Upper lobe of left lung (tissue), 6 donors: ENCODE measurements around the gene MAGI2. TPM values are rescaled to one million over a fixed set of nuclear protein-coding genes. Genes with fewer than 3 reads are reported as not detected.

ENCODE experiments used
- ATAC-seq, 2 donors: fragments of 200-7000 bp; cut with Tn5 transposase; one replicate each; pipeline ENCODE4 v1.9.1; 2022; ENCODE audit warnings: mild to moderate bottlenecking in 2 of 2, moderate library complexity in 2 of 2; ENCODE audit not compliant: low FRiP score in 2 of 2
- DNase-seq, 2 donors: peaks; one replicate each; pipeline ENCODE4 v3.0.0-alpha.2; 2019 to 2020
- H3K27ac ChIP-seq, 4 donors: fragments of 200-600 bp; sonication (generic); one replicate each; pipeline ENCODE4 v1.5.1; 2016 to 2019
- H3K27me3 ChIP-seq, 4 donors: fragments of 200-600 bp; sonication (generic); one replicate each; pipeline ENCODE4 v1.5.1; 2017 to 2019
- H3K36me3 ChIP-seq, 4 donors: fragments of 200-600 bp; sonication (generic); one replicate each; pipeline ENCODE4 v1.5.1; 2016 to 2019
- H3K4me1 ChIP-seq, 4 donors: fragments of 200-600 bp; sonication (generic); one replicate each; pipeline ENCODE4 v1.5.1; 2018 to 2019
- H3K4me3 ChIP-seq, 4 donors: fragments of 200-600 bp; sonication (generic); one replicate each; pipeline ENCODE4 v1.5.1; 2017 to 2019; ENCODE audit warnings: mild to moderate bottlenecking in 2 of 4, moderate library complexity in 1 of 4
- H3K9me3 ChIP-seq, 4 donors: fragments of 200-600 bp; sonication (generic); one replicate each; pipeline ENCODE4 v1.5.1; 2018 to 2019
- EP300 ChIP-seq, 4 donors: sonication (generic); formaldehyde crosslinking; IDR thresholded peaks; one replicate each; pipeline ENCODE4 v1.5.1; 2017; ENCODE audit warnings: antibody characterized with exemption in 4 of 4, control low read depth in 2 of 4
- POLR2A ChIP-seq, 4 donors: fragments of 450-650 bp; IDR thresholded peaks; one replicate each; pipeline ENCODE4 v1.5.1; 2016 to 2017; ENCODE audit warnings: antibody characterized with exemption in 4 of 4, mild to moderate bottlenecking in 2 of 4
- POLR2AphosphoS5 ChIP-seq, 2 donors: sonication (generic); formaldehyde crosslinking; IDR thresholded peaks; one replicate each; pipeline ENCODE4 v1.5.1; 2017; ENCODE audit warnings: antibody characterized with exemption in 2 of 2
- WGBS, 2 donors: methylation state at CpG; one replicate each; pipeline ENCODE4 v1.1.5; 2017 to 2018; 5-methylcytosine and 5-hydroxymethylcytosine counted together
- total RNA-seq, 6 donors: library from RNA; depleted of rRNA in 4 of 6; stranded (reverse); fragments of >200 nt in 4 of 6; gene quantifications; one replicate each; pipeline versions ENCODE4 v1.1.0 to v1.2.1, GENCODE V29; 2016 to 2021
- TF ChIP-seq, protein P1 (sequence below), 6 experiments: fragments of 450-650 bp in 4 of 6; fragments of 200-600 bp in 2 of 6; sonication (generic) in 2 of 6; IDR thresholded peaks; one replicate each; pipeline ENCODE4 v1.5.1; 2016 to 2019; ENCODE audit warnings: antibody characterized with exemption in 6 of 6
- donor health status: DM: no; HTN: no; CAD: no; lungs with moderate emphysema.
- donor health status: DM: no; HTN: yes; CAD: no; lungs with severe emphysema.

Gene MAGI2
- total RNA-seq, 6 donors from 2014 or later, result 7.9 to 84.9 (median 11.8) TPM

DNA sequence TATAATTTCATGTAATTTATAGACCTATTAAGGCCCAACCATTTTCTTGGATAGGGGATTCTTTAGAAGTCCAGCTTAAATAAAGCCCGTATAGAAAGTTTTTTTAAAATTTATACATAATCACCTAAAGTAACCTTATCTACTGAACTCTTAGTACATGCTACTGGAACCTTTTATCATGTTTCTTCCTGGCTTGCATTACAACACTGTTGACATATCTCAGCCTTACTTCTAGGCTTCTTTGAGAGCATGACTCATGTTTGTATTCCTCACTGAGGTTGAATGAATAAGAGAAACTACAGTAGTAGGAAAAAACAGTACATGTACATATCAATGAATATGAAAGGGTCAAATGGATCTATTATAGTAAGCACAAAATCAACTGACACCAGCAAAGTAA, 8.2 kb upstream of the MAGI2 start:
- no peak overlapping the region for H3K27ac ChIP-seq
- no peak for DNase-seq

DNA sequence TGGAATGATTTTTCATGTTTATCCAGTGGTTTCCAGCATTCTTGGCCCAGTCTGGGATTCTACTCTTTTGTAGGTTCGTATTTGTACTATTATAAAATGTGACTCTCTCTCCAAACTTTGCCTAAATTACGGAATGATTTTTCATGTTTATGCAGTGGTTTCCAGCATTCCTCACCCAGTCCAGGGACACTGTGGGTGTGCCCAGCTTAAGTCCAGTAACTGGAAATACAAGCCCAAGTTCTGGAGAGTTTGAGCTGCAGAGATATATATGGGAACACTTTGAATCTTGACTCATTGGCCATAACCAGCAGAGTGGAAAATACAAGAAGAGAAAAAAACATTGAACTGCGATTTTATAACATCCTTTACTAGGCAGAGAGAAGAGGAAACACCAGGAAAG, 5.9 kb upstream of the MAGI2 start:
- 64 to 80% methylated on average over 3 of the region's 3 CpGs for WGBS, 2 donors
- Histone ChIP-seq H3K4me3 (no peak overlapping the region), H3K27ac (no peak overlapping the region), H3K36me3 (no peaks in the 10 kb centered on the region), H3K9me3 (no peaks in the 10 kb centered on the region), H3K4me1 (peaks cover 2 to 13% (median 11%) of the 10 kb centered on the region in 4 donors), H3K27me3 (no peaks in the 10 kb centered on the region)
- ATAC-seq (peak in 1 of 2 donors; percentile 68), DNase-seq (no peak)
- TF ChIP-seq EP300 (IDR thresholded peaks at IDR 0.05) (no peak), POLR2A (IDR thresholded peaks at IDR 0.05) (no peak), POLR2AphosphoS5 (IDR thresholded peaks at IDR 0.05) (no peak)
- TF ChIP-seq, protein P1, sequence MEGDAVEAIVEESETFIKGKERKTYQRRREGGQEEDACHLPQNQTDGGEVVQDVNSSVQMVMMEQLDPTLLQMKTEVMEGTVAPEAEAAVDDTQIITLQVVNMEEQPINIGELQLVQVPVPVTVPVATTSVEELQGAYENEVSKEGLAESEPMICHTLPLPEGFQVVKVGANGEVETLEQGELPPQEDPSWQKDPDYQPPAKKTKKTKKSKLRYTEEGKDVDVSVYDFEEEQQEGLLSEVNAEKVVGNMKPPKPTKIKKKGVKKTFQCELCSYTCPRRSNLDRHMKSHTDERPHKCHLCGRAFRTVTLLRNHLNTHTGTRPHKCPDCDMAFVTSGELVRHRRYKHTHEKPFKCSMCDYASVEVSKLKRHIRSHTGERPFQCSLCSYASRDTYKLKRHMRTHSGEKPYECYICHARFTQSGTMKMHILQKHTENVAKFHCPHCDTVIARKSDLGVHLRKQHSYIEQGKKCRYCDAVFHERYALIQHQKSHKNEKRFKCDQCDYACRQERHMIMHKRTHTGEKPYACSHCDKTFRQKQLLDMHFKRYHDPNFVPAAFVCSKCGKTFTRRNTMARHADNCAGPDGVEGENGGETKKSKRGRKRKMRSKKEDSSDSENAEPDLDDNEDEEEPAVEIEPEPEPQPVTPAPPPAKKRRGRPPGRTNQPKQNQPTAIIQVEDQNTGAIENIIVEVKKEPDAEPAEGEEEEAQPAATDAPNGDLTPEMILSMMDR (IDR thresholded peaks at IDR 0.05), result no peak

More for the DNA sequence above, 8.2 kb upstream of the MAGI2 start:
- Histone ChIP-seq H3K27me3 (no peaks in the 10 kb centered on the region), H3K4me1 (peaks cover 0 to 7% (median 2%) of the 10 kb centered on the region in 4 donors), H3K9me3 (no peaks in the 10 kb centered on the region), H3K36me3 (no peaks in the 10 kb centered on the region), H3K4me3 (no peak overlapping the region)
- peak in 1 of 2 donors; percentile 20 for TF ChIP-seq POLR2AphosphoS5 (IDR thresholded peaks at IDR 0.05)
- TF ChIP-seq, protein P1 (IDR thresholded peaks at IDR 0.05), result no peak
- TF ChIP-seq POLR2A (IDR thresholded peaks at IDR 0.05), result no peak
- peak in 1 of 2 donors; percentile 67 for ATAC-seq
- 57 to 83% methylated on average over 1 of the region's 1 CpG for WGBS, 2 donors

DNA sequence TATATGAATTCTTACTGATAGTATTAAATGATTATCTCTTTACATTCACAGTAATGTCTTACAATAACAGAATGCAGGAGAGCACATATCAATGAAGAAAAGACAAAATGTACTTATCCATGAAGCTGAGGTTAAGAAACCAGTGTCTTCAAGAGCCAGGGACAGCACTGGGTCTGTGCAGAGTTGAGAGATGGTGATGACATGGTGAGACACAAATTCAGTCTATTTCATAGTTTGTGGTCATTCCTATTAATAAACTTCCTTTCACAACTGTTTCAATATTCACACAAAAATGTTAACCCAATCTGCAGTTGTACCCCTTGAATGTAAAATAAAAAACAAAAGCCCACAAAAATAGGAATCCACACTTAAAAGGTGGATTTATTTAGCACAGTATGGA, 5.3 kb upstream of the MAGI2 start:
- TF ChIP-seq POLR2A (IDR thresholded peaks at IDR 0.05), result no peak
- Histone ChIP-seq H3K4me1 (peaks cover 2 to 13% (median 11%) of the 10 kb centered on the region in 4 donors), H3K4me3 (no peak overlapping the region), H3K27me3 (no peaks in the 10 kb centered on the region), H3K36me3 (no peaks in the 10 kb centered on the region), H3K27ac (no peak overlapping the region), H3K9me3 (no peaks in the 10 kb centered on the region)
- no peak for DNase-seq
- no peak for ATAC-seq

DNA sequence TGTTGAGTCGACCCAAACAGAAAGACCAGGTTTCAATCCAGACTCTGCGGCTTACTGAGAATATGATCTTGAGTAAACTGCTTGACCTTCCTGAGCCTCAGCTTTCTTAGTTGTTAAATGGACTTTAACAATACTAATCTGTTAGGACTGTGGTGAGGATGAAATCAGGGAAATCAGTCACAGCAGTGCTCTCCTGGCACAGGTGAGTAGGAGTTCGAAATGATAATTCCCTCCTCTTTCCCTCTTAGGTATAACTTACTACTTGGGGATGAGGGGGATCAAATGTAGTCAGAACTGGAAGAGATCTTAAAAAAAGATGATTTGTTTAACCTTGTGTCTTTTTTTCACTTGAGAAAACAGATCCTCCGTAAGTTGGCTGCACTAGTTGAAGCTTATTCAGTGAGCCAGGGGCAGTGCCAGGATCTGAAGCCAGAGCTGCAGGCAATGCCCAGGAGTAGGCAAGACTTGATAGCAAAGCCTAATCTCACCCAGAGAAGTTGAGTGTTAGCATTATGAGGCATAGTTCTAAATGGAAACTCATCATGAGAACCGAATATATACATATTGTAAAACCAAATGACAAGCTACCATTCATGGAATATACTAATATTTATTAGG, 1.8 kb upstream of the MAGI2 start:
- Histone ChIP-seq H3K27ac (no peak overlapping the region), H3K4me3 (peak overlapping the region in 2 of 4 donors; percentile 65 to 67), H3K36me3 (no peaks in the 10 kb centered on the region), H3K4me1 (peaks cover 5 to 17% (median 9%) of the 10 kb centered on the region in 4 donors), H3K27me3 (no peaks in the 10 kb centered on the region), H3K9me3 (no peaks in the 10 kb centered on the region)
- TF ChIP-seq POLR2A (IDR thresholded peaks at IDR 0.05), result no peak
- TF ChIP-seq, protein P1 (IDR thresholded peaks at IDR 0.05), result no peak
- TF ChIP-seq POLR2AphosphoS5 (IDR thresholded peaks at IDR 0.05), result no peak
- no peak for TF ChIP-seq EP300 (IDR thresholded peaks at IDR 0.05)
- DNase-seq (no peak), ATAC-seq (no peak)
- 86 to 87% methylated on average over 5 of the region's 5 CpGs for WGBS, 2 donors

DNA sequence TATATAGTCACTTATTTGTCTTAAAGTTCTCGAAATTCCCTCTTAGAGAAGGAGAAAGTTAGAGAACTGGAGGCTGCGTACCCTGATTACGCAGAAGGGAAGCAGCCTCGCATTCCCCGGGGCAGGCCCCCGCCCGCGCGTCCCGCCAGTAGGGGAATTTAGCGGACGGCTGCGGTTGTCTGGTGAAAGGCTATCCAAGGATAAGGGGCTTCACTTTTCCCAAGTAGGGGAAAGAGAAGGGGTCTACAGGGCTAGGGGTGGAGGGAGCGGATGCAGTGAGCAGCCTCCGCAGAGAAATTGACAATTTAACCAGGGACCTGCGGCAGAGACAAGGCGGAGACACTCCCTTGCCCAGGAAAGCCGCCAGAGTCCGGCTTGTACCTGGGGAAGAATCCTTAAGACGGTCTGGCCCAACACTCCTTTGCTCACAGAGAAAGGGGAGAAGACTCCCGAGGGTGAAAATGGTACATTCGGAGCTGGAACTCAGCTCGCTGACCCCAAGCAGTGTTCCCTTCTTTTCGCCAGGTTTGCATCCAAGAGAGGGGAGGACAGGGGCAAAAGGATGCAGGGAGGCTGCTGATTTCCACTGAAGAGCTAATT, 994 bp upstream of the MAGI2 start:
- Histone ChIP-seq H3K27me3 (no peaks in the 10 kb centered on the region), H3K4me1 (peaks cover 5 to 17% (median 9%) of the 10 kb centered on the region in 4 donors), H3K4me3 (peak overlapping the region; percentile 29 to 67 (median 60)), H3K9me3 (no peaks in the 10 kb centered on the region), H3K36me3 (no peaks in the 10 kb centered on the region), H3K27ac (peak overlapping the region; percentile 81 to 88 (median 87))
- ATAC-seq (peak; percentile 24 to 64), DNase-seq (peak; percentile 26 to 89)
- TF ChIP-seq, protein P1 (IDR thresholded peaks at IDR 0.05), result no peak
- no peak for TF ChIP-seq EP300 (IDR thresholded peaks at IDR 0.05)
- no peak for TF ChIP-seq POLR2A (IDR thresholded peaks at IDR 0.05)
- TF ChIP-seq POLR2AphosphoS5 (IDR thresholded peaks at IDR 0.05), result no peak
- 9 to 18% methylated on average over 21 to 24 of the region's 24 CpGs for WGBS, 2 donors
